Measurements from ENCODE around the gene CPEB2.
"Not testable (repeated sequence)": the region's sequence is repeated elsewhere in the genome, so short reads cannot be mapped to it uniquely, and the experiment has no call there.

Gene CPEB2

GRCh38 chr4:15077969-15078368 is 75.7 kb downstream of the CPEB2 start:
- in situ Hi-C loops (cut with HindIII; ENCODE audit: low sequenced_read_pairs): no loop called here
- no peak for DNase-seq (ENCODE audit: low read depth)
- TF ChIP-seq CTCF (IDR thresholded peaks at IDR 0.05; ENCODE audit: low read depth, low read length, missing control alignments): no peak
- no peak overlapping the region for H3K4me3 ChIP-seq (ENCODE audit: low read depth, low read length)

- no peak for TF ChIP-seq CTCF (IDR thresholded peaks at IDR 0.05; ENCODE audit: low read depth, low read length, missing control alignments)
- no peak overlapping the region for H3K4me3 ChIP-seq (ENCODE audit: low read depth, low read length)
- in situ Hi-C loops (cut with HindIII; ENCODE audit: low sequenced_read_pairs): no loop called here
Observed at GRCh38 chr4:15078682-15079642, 76.7 kb downstream of the CPEB2 start.

GRCh38 chr4:15084780-15085179 is 82.5 kb downstream of the CPEB2 start:
- no peak overlapping the region for H3K4me3 ChIP-seq (ENCODE audit: low read depth, low read length)
- no peak for DNase-seq (ENCODE audit: low read depth)
- in situ Hi-C loops (cut with HindIII; ENCODE audit: low sequenced_read_pairs): no loop called here
- TF ChIP-seq CTCF (IDR thresholded peaks at IDR 0.05; ENCODE audit: low read depth, low read length, missing control alignments): no peak

More at GRCh38 chr4:15078682-15079642, 76.7 kb downstream of the CPEB2 start:
- DNase-seq (ENCODE audit: low read depth): no peak

GRCh38 chr4:15085762-15086161 is 83.5 kb downstream of the CPEB2 start:
- in situ Hi-C loops (cut with HindIII; ENCODE audit: low sequenced_read_pairs); H3K4me3 ChIP-seq (ENCODE audit: low read depth, low read length); DNase-seq (ENCODE audit: low read depth): not testable (repeated sequence)

- DNase-seq (ENCODE audit: low read depth); in situ Hi-C loops (cut with HindIII; ENCODE audit: low sequenced_read_pairs); H3K4me3 ChIP-seq (ENCODE audit: low read depth, low read length): not testable (repeated sequence)
Observed at GRCh38 chr4:15086259-15086658, 84.0 kb downstream of the CPEB2 start.

GRCh38 chr4:15088394-15089035 is 86.2 kb downstream of the CPEB2 start:
- TF ChIP-seq CTCF (IDR thresholded peaks at IDR 0.05; ENCODE audit: low read depth, low read length, missing control alignments): no peak
- no peak overlapping the region for H3K4me3 ChIP-seq (ENCODE audit: low read depth, low read length)
- DNase-seq (ENCODE audit: low read depth): no peak
- in situ Hi-C loops (cut with HindIII; ENCODE audit: low sequenced_read_pairs): no loop called here

GRCh38 chr4:15089979-15090378 is 87.7 kb downstream of the CPEB2 start:
- TF ChIP-seq CTCF (IDR thresholded peaks at IDR 0.05; ENCODE audit: low read depth, low read length, missing control alignments): no peak
- no peak overlapping the region for H3K4me3 ChIP-seq (ENCODE audit: low read depth, low read length)
- no peak for DNase-seq (ENCODE audit: low read depth)
- in situ Hi-C loops (cut with HindIII; ENCODE audit: low sequenced_read_pairs): no loop called here
